ENCODE measurements around the gene SEMA4D. TPM values are rescaled to one million over a fixed set of nuclear protein-coding genes. Genes with fewer than 3 reads are reported as not detected.

The SEMA4D gene
- total and polyA plus RNA-seq, 9 of the 15 experiments (the other 6 are each of a cell fraction or from before 2014, with no cell fraction given) = 0.38 to 5.1 (median 1.8) TPM

GRCh38 chr9:89398621-89399020, 99.3 kb downstream of the SEMA4D start (continued):
- TF ChIP-seq NKRF (IDR thresholded peaks at IDR 0.05; ENCODE audit: borderline replicate concordance) (no peak), RCOR1 (IDR thresholded peaks at IDR 0.05; ENCODE audit: borderline replicate concordance in 1 of 2, low read depth in 2 of 2, low read length in 2 of 2) (no peak)

DNA sequence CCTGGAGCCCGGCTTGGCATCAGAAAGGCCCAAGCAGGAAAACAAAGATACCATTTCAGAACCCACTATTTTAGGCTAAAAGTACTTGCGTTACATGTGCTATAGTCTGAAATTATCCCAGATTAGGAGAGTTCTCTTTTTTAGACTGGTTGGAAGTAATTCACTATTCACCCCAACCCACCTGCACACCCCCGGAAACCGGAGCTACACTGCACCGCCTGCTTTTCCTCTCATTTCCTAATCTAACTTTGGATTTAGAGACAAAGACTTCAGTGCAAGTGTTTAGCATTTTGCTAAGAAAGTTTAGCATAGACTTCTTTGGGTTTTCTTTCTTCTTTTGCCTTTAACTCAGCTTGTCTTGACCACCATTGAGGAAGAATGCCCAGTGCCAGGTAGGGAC, 100.4 kb downstream of the SEMA4D start:
- Histone ChIP-seq H3K9ac (ENCODE audit: insufficient read depth in 1 of 2, low read depth in 2 of 2, low read length in 2 of 2) (no peak overlapping the region), H3K9me3 (replicated peaks; ENCODE audit: control insufficient read depth, insufficient read depth, low read depth, low read length) (no peaks in the 10 kb centered on the region), H3K4me1 (replicated peaks in 1 of 2; ENCODE audit: control insufficient read depth in 2 of 2, insufficient read depth in 2 of 2, low read length in 2 of 2) (no peaks in the 10 kb centered on the region), H2AFZ (ENCODE audit: low read depth, low read length) (no peak overlapping the region), H4K20me1 (replicated peaks; ENCODE audit: control insufficient read depth, insufficient read depth, low read length) (no peaks in the 10 kb centered on the region; the same call in 1 of the 2 replicates), H3K4me3 (no peak overlapping the region), H3K79me2 (ENCODE audit: control insufficient read depth, insufficient read depth, low read length) (no peaks in the 10 kb centered on the region), H3K4me2 (ENCODE audit: insufficient read depth, low read length) (no peak overlapping the region), H3K27ac (ENCODE audit: extremely low read depth, low read depth, low read length) (no peak overlapping the region), H3K9me1 (ENCODE audit: control insufficient read depth, insufficient read depth, low read length) (no peaks in the 10 kb centered on the region), H3K27me3 (ENCODE audit: control insufficient read depth in 2 of 2, insufficient read depth in 2 of 2, low read length in 2 of 2) (peaks cover 2 to 54% of the 10 kb centered on the region in 2 experiments; a peak in 2 of 5 replicates), H3K36me3 (ENCODE audit: control insufficient read depth, insufficient read depth, low read length) (no peaks in the 10 kb centered on the region)
- in situ Hi-C loops (cut with MboI) = no loop called here
- ChIA-PET POLR2A (interaction anchor here (0.6 kb wide), 1 partner anchor 217 kb away, joined by 3 read pairs; no protein-coding TSS in a partner anchor), CTCF (ENCODE audit: low intra/inter-chr PET ratio) (no interaction called here)
- intact Hi-C loops (cut with micrococcal nuclease) = no loop called here
- ATAC-seq (no peak), DNase-seq (ENCODE audit: extremely low read depth in 1 of 4, low spot score in 3 of 4) (no peak), FAIRE-seq (no peak)
- WGBS (ENCODE audit: insufficient coverage, low coverage, missing lambda C conversion rate) = 3% methylated on average over 5 of the region's 5 CpGs
- BruUV-seq (replicated peaks) = no TSS peak
- no peak for TF ChIP-seq ETV5 (CRISPR knock-in tag; IDR thresholded peaks at IDR 0.05; ENCODE audit: low read depth)

Measured in K562 (cell line).